Stimulated activated CD8-positive, alpha-beta memory T cell treated with anti-CD3 and anti-CD28 coated beads, Interleukin-15, amount 100 ng/mL, for 1 hour (primary cell): ENCODE results near the gene C6orf89.

Source experiments
- DNase-seq: peaks from one replicate; pipeline ENCODE4 v3.0.0-alpha.2; 2020; ENCODE audit warnings: low read depth

The C6orf89 gene

DNA sequence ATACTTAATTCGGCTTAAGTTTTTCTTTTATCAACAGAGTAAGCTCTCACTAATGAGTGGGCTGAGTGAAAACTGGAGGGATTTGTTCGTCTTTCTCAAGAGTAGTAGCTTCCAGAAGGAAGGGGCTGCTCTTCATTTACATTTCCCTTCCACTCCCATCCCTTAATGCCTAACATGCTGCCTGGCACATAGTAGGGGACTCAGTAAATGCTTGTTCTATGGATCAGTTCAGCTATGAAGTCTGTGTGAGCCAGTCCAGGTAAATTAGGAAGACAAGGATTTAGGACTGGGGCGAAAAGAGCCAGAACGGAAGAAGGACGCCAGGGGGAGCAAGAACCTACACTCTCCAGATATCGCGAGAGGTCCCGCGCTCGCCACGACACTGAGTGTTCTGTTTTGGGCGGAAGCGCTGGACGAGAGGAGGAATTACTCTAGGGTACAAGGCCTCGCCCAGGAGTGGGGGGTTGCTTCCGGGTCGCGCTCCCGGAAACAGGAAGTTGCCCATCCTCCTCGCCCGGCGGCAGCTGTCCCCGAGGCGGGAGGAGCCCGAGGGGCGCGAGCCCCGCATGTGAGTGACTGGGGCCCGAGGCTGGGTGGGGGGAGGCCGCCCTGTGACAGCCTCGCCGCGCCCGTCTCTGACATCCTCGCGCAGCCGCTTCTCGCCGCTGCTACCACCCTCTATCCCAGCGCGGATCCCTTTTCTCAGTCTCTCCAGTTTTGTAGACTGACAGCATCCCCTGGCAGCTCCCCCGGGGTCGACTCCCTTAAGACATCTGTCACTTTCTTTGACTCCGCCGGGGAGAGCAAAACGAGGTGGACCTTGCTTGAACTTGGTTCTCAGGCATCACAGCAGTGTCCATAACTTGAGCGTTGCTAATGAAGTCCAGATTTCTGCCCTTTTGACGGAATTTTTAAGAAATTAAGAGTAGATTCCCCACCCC, at the start of gene C6orf89:
Gene C6orf89 (plus strand): TSS at position 492 of the 941 bp plus-strand sequence. CDS start 13,493 bp downstream, outside the sequence.
- DNase-seq: peak; percentile 94

- DNase-seq: no peak
These were observed 49.4 kb upstream of the C6orf89 start for GRCh38 chr6:36836111-36837021.

DNA sequence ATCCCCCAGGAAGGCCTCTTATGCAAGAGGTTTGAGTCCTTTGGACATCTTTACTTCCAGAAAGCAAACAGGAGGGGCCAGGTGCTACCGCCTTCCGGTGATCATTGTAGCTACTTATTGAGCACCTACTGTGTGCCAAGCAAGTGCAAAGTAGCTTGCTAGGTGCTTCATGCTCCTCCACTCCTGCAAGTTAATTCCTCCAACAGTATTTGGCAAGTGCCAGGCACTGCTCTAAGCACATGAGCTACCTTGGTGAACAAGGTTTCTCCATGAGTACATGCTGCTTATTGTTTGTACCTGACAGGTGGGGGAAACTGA, 48.8 kb upstream of the C6orf89 start:
- no peak for DNase-seq

DNA sequence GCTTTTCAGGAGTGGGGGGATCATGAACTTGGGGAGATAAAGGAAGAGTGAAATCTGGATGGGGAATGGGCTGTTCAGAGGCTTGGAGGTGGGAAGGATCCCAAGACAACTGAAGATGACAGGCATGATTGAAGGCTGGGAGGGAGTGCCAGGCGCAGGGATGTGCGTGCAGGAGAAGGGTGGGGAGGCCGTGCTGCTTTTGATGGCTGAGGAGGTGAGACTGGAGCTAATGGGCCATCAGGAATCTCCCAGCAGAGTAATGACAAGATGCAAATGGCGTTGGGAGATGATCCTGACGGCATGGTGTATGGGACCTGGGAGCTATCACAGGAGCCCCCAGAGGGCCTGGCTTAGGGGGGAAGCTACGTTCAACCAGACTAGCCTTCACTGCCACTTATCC, 48.1 kb upstream of the C6orf89 start:
- DNase-seq: no peak

DNA sequence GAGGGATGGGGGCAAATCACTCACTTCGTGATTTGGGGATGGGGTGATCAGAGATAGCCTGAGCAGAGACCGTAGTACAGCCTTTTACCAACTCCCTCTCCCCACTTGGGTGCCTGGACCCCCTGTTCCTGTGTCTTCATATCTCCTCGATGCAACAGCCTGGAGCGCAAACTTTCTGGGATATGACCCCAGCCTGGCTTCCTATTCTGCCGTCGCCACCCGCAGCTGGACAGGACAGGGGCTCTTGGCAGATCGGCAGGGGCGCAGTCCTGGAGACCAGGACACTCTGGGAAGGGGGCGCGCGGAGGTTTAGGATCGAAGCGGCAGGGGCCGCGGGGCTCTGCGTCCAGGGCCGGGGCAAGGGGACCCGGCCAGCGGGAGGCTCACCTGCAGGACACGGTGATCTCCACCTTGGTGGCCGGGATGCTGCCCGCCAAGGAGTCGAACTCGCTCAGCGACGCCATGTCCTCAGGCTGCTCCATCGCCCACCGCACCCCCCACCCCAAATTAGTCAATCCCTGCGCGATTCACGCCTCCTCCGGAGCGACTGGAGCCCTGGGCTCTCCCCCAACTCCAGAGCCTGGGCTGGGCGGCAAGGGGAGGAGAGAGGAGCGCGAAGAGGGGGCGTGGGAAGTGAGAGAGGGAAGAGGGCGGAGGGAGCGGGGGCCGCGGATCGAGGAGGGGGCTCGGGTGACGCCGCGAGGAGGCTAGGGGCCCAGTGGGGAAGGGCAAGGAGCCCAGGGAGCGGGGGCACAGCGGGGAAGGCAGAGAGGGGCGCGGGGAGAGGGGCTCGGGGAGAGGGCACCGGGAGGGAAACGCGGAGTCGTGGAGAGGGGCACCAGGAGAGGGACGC, 46.6 kb upstream of the C6orf89 start, which contains the start of gene CPNE5:
Gene CPNE5 (minus strand): TSS at position 549 of the 853 bp plus-strand sequence. CDS start 67 bp downstream, at position 482.
- DNase-seq: no peak

DNA sequence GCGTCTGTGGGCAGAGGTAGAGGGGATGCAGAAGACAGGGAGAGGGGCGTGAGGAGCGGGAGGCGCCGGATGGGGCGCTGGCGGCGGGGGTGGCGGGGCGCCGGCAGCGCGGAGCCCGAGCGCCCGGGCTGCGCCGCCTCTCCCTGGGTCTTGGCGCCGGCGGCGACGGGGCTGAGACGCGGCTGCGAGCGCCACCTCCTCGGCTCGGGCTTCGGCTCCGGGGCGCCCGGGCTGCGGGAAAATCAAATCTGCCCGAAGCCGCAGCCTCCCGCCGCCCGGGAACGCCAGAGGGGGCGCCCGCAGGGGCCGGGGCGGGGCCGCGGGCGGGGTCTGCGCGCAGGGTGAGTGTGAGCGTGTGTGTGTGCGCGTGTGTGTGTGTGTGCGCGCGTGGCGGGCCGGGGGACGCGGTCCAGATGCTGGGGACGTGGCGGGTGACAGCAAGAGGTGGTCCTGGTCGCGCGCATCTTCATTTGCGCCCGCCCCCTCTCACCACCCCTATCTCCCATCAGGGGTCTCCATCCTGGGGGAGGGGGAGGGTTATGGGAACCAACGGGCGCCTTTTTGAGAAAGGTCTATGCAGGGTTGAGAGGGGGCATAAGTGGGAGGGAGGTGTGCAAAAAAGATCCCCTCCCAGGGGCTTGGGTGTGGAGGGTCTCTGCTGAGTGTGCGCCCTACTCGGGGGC, 45.9 kb upstream of the C6orf89 start:
- no peak for DNase-seq

- no peak for DNase-seq
These were observed 45.0 kb upstream of the C6orf89 start for GRCh38 chr6:36840432-36841403.

DNA sequence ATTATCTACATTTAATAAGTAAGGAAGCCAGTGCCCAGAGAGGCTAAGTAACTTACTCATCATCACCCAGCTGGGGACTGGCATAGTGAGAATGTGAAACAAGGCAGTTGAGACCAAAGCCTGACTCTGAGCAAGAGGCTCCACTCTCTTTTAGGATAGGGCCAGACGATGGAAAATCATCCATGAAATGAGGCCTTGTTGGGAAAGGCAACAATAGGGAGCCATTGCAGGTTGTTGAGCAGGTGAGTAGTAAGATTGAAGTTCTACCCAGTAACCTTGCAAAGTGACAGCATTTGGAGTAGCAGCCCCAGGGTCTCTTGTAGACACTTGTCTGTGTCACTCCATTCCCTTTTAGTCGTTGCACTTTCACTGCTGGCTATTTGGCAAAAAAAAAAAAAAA, 44.0 kb upstream of the C6orf89 start:
- no peak for DNase-seq

- no peak for DNase-seq
These were observed 42.6 kb upstream of the C6orf89 start for GRCh38 chr6:36843170-36843569.

DNA sequence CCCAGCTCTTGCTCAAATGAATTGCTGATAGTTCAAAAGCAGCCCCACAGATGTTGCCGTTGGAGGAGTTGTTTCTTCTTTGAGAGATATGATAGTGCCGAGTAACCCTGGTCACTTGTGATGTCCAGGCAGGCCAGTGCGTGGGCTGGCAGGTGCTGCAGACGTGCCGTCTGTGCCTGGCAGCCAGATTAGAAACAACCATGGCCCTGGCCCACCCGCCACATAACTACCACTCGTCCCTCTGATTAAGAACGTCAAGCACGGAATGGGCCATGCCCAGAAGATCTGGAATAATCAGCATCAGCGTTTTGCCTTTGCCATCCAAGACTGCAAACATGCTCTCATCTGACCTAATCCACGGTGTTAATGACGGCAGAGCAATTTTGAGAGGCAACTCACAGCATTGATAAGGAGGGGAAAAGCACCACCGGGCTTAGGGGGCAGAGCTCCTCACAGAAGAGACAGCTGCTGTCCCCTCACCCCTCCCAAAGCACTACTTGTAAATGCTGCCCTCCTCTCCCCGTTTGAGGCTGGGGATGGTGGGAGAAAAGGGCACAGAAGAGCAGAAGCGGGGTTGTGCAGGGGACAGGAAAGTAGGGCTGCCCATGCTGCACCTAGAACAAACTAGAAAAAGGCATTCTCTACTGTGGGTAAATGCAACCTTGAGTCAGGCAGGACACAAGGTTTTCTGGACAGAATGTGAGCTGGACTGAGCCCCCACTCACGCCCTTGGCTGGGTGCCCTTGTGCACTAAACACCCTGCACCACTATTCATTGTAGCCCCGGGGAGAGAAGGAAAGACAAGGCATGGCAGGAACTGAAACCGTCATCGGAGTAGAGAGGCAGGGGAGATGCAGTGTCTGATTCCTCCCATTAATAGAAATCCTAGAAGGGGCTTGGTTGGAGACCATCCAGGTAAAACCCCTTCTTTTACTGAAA, 41.3 kb upstream of the C6orf89 start:
- DNase-seq: no peak

GRCh38 chr6:36845233-36845632, 40.5 kb upstream of the C6orf89 start:
- no peak for DNase-seq

- DNase-seq: no peak
These were observed 38.6 kb upstream of the C6orf89 start for GRCh38 chr6:36847152-36847551.

DNA sequence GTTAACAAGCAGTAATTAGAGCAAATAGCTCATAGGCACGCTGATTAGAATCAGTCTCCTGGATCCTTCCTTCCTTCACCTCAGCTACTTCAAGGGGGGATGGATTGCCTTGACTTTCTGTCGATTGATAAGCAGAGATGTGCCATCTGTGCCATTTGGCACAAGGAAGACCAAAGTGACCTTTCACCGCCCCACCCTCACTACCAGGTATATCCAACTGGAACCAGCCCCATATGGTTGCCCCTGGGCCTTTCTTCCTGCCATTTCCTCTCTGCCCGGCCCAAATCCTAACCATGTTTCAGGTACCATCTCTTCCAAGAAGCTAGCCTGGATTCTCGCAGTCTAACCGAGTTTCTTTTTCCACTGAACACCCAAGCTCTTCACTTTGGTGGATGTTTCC, 37.8 kb upstream of the C6orf89 start:
- no peak for DNase-seq

DNA sequence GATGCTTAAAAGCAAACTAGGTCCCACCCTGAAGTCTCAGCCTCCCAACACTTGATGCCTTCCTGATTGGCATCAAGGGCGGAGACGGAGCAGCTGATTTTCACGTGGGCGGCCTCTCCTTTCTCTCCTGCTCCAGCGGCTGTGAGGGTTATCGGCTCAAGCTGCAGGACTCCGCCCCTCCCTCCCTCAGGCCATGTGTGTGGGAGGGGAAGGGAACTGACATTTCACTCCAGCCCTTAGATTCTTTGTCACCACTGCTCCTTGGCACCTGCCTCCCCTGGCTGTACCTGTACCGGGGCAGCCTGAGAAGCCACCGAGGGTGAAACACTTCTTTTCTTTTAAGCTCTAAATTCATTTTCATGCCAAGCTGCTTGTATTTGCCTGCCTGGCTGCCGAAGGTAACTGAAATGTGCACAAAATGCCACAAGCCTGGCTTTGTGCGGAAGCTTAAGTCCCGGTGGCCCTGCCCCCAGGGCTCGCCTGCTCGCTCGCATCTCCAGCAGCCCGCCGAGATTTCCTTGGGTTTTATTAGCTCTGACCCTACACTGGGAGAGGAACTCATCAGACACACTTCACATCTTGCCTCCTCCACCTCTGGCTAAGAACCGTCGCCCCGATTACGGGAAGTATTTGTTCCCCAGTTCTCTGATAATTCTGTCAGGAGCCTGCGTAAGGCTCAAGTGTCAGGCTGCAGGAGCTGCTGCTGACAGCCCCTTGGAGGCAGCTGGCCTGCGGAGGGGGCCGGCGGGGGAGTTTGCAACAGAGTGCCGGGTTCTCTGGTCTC, 36.9 kb upstream of the C6orf89 start:
- DNase-seq: no peak

DNA sequence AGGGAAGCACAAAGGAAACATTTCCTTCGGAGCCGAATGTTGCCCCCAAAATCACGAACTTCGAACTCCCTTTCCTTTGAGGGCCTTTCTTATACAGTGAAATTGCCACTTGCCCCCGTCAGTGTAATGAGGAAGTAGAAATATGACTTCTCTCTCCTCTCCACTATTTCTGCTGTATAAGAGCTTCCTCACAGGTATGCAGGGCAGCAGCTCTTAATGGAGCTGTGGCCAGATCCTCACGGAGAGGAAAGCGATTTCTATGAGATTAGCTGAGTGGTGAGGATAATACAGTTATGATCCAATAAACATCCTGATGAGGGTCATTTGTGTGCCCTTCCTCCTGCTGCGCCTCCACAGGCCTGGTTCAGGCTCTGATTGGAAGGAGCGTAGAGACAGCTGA, 35.7 kb upstream of the C6orf89 start:
- no peak for DNase-seq

DNA sequence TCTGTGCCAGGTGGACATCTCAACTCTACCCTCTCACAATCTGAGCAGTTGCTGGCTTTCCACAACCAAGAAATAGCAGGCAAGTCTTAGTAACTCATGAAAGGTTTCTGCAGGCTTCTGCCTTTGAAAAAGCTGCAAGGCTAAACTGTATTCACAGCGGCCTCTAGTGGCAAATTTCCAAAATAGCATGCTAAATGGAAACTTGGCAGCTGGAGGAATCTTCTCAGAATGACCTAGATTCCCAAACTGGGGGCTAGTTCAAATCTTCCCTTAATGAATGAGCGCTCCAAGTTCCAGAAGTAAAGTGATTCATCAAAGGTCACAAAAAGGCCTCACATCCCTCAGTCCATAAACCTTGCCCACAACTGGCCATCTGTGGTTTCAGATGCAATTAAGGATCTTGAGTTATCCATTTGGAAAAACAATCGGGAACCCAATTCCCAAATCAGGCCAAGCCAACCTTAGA, 34.6 kb upstream of the C6orf89 start:
- no peak for DNase-seq

DNA sequence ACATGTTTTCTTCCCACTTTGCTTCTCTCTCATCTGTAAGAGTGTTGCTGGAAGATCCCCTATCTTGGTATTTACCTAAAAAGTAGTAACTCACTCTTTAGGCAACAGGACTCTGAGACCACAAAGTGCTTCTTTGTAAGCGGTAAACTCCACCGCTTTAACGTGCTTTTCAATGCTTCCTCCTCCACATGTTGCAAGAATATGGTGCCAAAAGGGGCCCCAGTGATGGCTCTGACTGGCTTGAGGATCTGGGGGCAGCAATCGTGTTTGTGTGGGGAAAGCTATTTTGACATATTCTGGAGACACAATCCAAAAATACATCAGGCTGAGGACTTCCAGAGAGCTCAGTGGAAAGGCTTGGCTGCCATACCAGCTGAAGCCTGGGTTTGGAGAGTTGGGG, 34.1 kb upstream of the C6orf89 start:
- DNase-seq: no peak
